Measurements from ENCODE around the gene ZFAND2B.
A peak's percentile ranks its signal among the peaks of the same experiment; 100 is the strongest.

ZFAND2B gene

DNA sequence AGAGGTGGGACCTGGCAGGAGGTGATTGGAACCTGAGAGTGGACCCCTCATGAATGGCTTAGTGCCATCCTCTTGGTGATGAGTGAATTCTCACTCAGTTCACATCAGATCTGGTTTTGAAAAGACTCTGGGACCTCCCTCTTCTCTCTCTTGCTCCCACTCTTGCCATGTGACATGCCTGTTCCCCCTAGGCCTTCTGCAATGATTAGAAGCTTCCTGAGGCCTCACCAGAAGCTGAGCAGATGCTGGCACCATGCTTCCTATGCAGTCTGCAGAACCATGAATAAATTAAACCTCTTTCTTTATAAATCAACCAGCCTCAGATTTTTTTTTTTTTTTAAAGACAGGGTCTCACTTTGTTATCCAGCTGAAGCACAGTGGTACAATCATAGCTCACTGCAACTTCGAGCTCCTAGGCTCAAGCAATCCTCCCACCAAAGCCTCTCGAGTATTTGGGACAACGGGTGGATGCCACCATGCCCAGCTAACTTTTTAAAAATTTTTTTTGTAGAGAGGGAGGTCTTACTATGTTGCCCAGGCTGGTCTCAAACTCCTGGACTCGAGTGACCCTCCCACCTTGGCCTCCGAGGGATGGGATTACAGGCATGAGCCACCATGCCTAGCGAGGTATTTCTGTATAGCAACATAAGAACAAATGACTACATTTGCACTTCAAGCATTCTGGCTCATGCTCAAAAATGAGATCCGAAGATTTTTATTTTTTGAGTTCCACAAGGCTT lies 2.0 kb upstream of the ZFAND2B start:
- no peak for DNase-seq (ENCODE audit: low read depth in 2 of 2)

DNA sequence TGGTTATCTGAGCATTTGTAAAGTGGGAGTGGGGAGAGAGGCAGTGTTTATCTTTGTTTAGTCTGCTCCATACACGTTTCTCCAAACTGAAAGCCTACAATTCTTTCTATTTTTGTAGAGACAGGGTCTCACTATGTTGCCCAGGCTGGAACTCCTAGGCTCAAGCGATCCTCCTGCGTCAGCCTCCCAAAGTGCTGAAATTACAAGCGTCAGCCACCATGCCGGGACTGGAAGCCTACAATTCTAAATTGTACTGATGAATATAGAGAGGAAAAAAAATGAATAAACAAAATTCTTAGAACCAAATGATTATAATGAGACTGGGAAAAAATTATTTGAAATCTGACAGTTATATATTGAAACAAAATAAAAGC lies 1.4 kb upstream of the ZFAND2B start:
- no peak for DNase-seq (ENCODE audit: low read depth in 2 of 2)

DNA sequence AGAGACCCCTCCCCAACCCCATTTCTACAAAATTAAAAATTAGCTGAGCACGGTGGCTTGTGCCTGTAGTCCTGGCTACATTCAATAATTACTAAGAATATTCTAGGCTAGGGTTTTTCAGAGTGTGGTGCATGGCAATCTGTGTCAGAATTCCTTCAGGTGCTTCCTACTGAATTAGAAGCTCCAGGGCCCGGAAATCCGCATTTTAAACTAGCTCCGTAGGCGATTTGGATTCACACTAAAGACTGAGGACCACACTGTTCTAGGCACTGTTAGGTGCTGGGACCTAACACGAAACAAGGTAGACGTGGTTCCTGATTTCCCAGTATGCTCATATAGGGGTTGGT lies 628 bp upstream of the ZFAND2B start:
- no peak for DNase-seq (ENCODE audit: low read depth in 2 of 2)

DNA sequence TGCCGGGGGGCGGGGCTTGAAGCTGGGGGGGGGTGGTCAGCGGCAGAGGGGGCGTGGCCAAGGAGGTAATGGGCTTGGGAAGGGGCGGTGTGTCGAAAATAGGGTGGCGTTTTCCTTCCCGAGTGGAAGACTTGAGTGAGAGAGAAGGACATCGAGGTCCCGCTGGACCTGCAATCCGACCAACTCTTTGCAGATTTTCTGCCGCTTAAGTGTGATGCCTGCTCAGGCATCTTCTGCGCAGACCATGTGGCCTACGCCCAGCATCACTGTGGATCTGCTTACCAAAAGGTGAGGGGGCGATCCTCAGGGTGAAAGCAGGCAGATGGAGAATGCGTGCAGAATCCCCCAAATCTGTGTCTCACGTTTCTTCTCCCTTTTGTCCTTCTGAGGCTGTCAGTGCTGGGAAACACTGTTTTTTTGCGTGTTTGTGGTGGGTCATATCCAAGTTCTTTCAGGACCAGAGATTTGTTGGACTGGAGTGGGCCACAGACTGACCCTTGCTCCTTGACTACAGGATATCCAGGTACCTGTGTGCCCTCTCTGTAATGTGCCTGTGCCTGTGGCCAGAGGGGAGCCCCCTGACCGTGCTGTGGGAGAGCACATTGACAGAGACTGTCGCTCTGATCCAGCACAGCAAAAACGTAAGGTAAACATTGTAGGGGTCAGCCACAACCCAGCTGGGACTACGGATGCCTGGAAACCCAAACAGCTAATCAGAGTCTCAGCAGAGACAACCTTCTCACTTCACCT lies 727 bp downstream of the ZFAND2B start:
- DNase-seq (ENCODE audit: low read depth in 2 of 2) = no peak

DNA sequence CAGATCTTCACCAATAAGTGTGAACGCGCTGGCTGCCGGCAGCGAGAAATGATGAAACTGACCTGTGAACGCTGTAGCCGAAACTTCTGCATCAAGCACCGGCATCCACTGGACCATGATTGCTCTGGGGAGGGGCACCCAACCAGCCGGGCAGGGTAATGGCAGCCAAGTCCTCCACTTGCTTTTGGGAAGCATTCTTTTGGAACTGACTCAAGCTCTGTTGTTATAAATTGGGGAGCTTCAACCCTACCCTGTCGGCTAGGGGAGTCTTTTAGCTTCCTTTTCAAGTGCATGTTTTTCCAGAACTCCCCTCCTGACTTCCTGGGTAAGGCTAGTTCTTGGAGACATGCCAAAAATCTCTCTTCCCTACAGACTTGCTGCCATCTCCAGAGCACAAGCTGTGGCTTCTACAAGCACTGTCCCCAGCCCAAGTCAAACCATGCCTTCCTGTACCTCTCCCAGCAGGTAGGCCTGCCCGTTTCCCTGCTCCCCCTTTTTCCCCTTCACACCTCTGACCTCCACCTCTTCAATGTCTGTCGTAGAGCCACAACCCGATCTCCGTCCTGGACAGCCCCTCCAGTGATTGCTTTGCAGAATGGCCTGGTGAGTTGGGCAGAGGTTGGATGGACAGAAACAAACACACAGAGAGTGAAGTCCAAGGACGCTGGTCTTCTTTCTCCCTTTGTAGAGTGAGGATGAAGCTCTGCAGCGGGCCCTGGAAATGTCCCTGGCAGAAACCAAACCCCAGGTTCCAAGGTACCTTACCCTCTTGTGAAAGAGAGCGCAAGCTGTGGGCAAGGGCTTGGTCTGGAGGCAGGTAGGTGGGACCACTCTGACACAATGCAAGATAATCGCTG lies 1.5 kb downstream of the ZFAND2B start:
- no peak for DNase-seq (ENCODE audit: low read depth in 2 of 2)

DNA sequence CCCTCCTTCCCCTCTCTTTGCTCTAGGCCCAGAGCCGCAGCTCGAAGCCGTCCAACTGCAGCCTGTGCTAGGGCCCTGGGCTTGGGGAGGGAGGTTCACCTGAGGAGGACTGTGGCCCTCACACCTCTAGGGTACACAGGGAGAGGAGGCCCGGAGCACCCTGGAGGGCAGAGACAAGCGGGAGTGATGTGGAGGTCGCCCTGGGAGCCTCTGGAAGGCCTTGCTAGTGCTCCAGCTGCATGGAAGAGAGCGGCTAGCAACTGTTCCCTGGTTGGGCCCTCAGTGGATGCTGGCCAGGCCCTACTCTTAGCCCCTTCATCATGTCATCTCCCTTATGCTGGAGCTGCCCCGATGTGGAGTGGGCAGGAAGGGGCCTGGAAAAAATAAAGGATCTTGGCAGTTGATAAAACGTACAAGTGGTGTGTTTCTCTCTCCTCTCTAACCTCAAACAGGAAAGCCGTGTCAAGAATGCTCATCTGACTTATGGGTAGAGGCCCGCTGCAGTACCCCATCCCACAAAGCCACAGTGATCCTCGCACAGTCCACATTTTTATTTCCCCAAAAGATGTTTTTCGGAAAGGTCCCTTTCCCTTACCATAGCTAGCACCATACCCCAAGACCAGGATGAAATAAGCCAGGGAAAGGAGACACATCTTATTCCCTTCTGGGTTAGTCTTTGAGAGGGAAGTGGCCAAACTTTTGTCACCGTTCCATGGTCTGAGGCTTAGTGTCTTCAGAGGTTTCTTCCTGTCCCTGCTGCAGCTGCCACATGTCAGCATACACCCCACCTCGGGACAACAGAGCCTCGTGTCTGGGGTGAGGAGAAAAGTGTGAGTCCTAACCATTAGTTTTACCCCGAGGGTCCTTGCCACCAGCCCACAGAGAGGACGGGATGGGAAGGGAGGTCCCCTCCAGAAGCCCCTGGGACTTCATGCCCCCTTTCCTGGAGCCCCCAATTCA lies 2.9 kb downstream of the ZFAND2B start:
- DNase-seq (ENCODE audit: low read depth in 2 of 2) = no peak

DNA sequence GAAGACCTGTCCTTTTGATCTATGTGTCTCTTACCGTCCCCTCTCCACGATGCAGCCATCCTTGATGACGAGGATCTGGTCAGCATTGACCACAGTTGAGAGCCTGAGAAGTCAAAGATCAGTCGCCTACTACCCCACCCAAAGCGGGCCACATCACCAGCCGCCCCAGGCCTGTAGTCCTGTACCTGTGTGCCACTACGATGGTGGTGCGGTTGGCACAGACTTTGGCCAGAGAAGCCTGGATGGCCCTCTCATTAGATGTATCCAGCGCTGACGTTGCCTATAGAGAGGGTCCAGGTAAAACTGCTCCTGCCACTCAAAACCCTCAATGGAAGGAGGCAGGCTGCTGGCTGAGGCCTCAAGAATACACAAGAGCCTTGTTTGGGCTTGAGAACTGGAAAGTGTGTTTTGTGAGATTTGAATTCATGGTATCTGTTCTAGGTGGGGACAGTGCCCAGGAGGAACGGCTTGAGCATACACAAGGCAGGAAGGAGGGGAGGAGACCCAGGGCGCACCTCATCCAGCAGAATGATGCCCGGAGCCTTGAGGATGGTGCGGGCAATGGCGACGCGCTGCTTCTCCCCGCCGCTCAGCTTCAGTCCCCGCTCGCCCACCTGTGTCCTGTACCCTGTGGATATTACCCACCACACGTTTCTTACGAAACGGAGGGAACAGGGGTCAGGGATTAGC lies 3.8 kb downstream of the ZFAND2B start:
- DNase-seq (ENCODE audit: low read depth in 2 of 2) = no peak

DNA sequence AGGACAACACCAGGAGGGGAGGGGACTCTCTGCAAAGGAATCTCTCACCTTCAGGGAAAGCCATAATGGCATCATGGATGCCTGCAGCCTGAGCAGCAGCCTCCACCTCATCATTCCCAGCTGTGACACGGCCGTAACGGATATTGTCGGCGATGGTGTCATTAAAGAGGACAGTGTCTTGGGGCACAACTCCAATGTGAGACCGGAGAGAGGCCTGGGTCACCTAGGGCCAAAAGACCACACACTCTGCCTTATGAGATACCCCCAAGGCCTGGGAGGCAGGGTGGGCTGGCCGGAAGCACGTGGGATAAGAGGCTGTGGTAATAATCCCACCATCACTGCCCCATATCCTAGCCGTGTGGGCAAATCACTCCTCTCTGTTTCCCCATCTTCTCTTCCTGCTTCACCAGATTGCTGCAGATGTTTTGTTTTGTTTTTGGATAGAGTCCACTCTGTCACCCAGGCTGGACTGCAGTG lies 4.3 kb downstream of the ZFAND2B start:
- DNase-seq (ENCODE audit: low read depth in 2 of 2) = no peak

DNA sequence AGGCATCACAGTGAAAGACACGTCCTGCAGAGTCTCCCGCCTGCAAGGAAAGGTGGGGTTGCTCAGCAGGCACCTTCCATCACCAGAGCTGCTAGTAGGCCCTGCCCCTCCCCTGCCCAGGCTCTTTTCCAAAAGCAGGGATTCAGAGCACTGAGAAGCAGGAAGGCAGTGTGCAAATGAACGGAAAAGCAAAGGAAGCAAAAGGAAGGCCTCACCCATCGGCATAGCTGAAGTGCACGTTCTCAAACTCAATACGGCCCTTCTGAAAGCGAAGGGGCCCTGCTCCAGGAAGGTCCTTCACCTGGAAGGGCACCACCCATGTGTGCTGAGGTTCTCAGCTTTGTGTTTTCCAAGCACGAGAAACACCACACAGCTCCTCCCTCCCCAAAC lies 6.4 kb downstream of the ZFAND2B start:
- DNase-seq (ENCODE audit: low read depth in 2 of 2) = no peak

DNA sequence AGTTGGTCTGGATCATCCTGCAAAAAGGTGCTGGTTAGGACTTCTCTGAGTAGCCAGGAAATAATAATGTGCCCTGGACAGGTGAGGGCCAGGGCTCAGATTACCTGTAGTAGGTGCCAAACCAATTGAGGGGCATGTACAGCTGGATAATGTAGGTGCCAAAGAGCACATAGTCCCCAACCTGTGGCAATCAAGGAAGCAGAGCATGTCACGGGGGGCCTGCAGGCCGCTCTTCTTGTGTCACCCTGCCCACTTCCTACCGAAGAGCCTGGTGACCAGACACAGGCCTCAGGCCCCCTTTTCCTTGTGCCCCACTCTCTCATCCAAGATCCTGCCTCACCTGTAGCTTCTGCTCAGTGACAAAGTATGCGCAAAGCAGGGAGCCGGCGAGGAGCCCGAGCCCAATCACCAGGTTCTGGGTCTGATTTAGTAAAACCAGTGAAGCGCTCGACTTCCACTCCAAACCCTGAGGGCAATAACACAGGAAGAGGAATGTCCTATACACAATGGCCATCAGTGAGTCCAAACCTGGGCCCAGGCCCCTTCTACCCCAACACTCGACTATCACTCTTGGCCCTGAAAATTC lies 7.0 kb downstream of the ZFAND2B start:
- no peak for DNase-seq (ENCODE audit: low read depth in 2 of 2)

DNA sequence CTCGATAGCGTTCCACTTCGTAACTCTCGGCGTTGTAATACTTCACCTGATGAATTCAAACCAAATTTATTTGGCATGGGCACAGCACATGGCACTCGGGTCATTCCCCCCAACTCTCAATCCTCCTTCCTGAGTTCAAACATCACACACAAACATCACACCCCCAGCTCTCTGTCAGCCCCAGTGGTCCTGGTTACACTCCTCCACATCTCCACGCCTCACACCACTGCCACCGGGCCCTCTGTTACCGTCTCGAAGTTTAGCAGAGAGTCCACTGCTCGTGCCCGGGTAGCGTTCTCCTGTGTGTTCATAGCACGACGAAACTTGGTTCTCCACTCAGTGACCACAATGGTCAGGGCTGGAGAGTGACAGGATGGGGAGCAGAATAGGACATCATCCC lies 7.6 kb downstream of the ZFAND2B start:
- no peak for DNase-seq (ENCODE audit: low read depth in 2 of 2)

DNA sequence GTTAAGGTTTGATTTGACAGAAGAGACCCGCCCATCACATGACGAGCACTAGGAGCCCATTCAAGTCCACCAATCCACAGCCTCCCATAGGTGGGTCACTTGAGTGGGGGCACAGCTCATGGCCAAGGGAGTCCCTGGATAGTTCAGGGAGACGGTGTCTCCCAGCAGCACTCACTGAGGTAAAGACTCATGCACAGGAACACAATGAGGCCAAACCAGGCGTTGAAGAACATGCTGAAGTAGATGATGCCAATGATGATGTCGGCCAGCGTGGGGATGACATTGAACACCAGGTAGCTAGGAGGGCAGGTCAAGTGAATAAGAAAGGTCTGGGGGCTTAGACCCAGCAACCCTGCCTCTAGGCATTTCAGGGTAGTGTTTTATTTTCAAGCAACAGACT lies 8.2 kb downstream of the ZFAND2B start:
- no peak for DNase-seq (ENCODE audit: low read depth in 2 of 2)

DNA sequence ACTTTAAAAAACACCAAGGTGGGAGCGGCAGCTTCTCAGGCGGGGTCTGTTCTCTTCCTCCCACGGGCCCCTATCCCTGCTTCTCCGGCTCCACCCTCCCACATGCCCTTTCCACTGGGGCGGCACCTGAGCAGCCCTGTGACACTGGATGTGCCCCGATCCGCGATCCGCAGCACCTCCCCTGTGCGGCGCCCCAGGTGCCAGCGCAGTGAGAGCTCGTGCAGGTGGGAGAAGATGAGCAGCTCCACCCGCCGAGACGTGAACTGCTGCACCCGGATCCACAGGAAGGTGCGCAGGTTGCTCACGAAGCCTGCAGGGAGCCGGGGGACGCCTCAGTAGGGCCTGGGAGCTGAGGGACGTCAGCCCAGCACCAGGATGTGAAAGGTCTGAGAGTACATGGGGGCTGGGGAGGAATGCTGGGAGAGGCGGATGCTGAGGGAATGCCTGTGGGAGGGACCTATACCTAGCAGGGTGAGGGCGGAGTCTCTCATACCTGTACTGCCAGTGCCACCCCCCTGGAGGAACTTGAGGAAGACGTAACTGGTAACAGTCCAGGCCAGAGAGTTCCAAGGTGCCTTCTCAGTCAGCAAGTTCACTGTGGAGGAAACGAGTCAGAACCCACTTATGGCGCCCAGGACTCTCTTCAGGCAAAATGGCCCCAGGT lies 9.4 kb downstream of the ZFAND2B start:
- no peak for DNase-seq (ENCODE audit: low read depth in 2 of 2)

DNA sequence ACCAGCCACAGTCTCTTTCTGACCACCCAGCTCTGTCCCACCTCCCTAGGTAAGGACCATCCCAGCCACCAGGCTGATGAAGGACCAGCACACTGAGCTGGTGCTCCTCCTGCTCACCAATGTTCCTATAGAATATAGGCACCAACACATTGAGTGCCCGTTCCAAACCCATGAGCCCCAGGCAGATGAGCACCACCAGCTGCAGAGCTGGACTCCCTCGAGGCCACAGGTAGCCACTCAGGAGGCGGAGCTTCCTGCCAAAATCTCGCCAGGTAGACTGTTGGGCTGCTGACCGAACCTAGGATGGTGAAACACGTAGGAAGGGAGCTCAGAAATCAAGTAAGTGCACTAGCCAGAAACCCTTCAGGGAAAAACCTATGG lies 9.9 kb downstream of the ZFAND2B start:
- DNase-seq (ENCODE audit: low read depth in 2 of 2) = no peak

DNA sequence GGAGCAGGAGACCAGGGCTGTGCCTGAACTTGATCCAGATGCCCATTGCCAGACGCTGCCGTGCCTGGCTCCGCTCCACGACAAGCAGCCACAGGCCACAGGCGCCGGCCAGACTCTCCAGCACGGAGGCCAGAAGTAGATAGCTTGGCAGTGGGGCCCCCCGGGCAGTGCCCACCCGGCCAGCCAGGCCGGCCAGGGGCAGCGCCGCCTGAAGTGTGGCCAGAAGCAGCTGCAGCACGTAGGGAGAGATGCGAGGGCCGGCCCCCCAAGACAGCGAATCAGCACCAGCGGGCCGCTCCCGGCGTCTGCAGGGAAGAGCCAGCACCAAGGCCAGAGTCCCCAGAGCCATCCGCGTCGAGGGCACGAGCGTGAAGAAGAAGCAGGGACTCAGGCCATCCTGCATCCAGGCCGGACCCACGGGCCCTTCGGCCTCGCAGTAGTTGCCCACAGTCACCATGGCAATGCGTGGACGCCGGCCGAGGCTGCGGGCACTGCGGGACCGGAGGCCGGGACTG lies 11.7 kb downstream of the ZFAND2B start:
- DNase-seq (ENCODE audit: low read depth in 2 of 2) = peak; percentile 7 to 8

DNA sequence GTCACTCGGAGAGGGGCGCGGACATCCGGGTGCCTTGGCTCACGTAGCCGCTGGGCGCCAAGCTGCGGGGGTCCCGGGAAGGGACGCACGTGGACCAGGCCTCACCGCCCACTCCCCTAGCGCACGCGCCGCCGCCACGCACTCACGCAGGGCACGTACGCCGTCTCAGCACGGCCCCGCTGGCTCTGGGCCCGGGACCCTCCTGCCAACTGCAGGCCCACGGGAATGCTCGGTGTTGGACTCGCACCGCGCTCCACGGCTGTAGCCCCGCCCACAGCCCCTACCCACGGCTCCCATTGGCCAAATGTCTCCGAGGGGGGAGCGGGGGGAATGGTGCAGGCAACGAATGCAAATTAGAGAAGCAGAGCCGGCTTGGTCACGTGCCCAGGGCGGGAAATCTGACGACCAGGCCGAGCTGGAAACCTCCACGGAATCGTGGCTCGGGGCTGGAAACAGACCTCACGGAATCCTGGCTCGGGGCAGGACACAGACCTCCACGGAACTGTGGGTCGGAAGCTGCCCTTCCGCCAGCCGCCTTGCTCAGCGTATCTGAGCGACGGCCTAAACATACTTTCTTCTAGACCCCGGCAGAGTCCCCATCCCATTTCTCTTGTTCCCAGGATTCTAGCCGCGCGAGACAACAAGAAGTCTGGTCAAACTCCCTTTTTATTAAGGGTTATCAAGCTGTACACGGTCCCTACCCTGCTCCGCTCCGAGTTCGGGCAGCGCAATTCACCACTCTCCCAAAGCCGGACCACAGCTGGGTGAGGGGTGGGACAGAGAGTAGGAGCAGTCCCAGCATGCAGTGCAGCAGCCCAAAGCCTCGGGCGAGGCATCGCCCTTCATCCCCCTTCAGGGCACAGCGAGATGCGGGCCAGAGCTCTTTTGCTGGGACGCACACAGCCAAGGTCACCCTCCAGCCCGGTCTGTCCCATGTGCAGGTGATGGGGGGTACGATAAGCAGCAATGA lies 12.4 kb downstream of the ZFAND2B start, which contains the start of gene ABCB6:
ABCB6 (minus strand) TSS at position 227 of the 970 bp plus-strand sequence. CDS start 285 bp downstream, outside the sequence.
- peak; percentile 83 to 87 for DNase-seq (ENCODE audit: low read depth in 2 of 2)

DNA sequence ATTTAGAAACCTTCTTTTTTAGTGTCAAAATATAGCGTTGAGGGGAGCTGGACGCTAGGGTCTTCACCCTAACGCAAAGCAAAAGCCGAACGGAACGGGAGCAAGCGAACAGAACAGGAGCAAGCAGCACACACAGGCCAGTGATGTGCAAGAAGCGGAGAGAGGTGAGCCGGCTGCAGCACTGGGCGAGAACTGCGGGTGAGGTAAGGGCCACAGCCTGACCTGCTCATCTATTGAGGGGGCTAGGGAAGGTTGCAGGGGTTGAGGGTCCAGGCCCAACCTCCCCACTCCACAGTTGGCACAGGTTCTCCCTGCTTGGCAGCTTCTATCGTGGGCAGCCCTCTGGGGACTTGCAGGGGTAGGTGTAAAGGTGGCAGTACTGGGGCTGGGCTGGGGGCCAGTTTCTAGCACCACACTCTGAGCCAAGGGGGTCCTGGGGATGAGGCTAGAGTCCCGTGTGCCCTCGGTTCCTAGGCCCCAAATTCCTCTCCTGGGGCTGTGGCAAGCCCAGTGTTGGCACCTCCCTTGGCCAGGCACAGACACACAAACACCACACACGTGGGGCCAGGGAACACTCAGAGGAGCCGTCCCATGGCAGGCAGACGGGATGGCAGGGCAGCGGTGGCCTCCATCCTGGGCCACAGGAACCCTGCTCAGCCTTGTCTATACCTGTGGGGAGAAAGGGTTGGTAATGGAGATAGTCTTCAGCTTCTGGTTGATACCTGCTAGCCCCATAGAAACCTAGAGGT lies 13.4 kb downstream of the ZFAND2B start:
- DNase-seq (ENCODE audit: low read depth in 2 of 2) = no peak

Measured in stimulated activated CD8-positive, alpha-beta memory T cell treated with anti-CD3 and anti-CD28 coated beads, Interleukin-2, amount 100 ng/mL, for 48 hours (primary cell).